ENCODE measurements around the gene IRAK2.

- TF ChIP-seq EP300 (IDR thresholded peaks at IDR 0.05) (no peak), POLR2AphosphoS5 (IDR thresholded peaks at IDR 0.05) (no peak)
- TF ChIP-seq, protein P1, sequence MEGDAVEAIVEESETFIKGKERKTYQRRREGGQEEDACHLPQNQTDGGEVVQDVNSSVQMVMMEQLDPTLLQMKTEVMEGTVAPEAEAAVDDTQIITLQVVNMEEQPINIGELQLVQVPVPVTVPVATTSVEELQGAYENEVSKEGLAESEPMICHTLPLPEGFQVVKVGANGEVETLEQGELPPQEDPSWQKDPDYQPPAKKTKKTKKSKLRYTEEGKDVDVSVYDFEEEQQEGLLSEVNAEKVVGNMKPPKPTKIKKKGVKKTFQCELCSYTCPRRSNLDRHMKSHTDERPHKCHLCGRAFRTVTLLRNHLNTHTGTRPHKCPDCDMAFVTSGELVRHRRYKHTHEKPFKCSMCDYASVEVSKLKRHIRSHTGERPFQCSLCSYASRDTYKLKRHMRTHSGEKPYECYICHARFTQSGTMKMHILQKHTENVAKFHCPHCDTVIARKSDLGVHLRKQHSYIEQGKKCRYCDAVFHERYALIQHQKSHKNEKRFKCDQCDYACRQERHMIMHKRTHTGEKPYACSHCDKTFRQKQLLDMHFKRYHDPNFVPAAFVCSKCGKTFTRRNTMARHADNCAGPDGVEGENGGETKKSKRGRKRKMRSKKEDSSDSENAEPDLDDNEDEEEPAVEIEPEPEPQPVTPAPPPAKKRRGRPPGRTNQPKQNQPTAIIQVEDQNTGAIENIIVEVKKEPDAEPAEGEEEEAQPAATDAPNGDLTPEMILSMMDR (IDR thresholded peaks at IDR 0.05): no peak
These were observed 104.2 kb downstream of the IRAK2 start for GRCh38 chr3:10268930-10269329.
